ENCODE data around the gene C1orf105.

Gene C1orf105

GRCh38 chr1:172397221-172397620 lies 23.3 kb upstream of the C1orf105 start:
- no peak for TF ChIP-seq ZFX (IDR thresholded peaks at IDR 0.05; ENCODE audit: borderline replicate concordance)
- TF ChIP-seq, protein P1, sequence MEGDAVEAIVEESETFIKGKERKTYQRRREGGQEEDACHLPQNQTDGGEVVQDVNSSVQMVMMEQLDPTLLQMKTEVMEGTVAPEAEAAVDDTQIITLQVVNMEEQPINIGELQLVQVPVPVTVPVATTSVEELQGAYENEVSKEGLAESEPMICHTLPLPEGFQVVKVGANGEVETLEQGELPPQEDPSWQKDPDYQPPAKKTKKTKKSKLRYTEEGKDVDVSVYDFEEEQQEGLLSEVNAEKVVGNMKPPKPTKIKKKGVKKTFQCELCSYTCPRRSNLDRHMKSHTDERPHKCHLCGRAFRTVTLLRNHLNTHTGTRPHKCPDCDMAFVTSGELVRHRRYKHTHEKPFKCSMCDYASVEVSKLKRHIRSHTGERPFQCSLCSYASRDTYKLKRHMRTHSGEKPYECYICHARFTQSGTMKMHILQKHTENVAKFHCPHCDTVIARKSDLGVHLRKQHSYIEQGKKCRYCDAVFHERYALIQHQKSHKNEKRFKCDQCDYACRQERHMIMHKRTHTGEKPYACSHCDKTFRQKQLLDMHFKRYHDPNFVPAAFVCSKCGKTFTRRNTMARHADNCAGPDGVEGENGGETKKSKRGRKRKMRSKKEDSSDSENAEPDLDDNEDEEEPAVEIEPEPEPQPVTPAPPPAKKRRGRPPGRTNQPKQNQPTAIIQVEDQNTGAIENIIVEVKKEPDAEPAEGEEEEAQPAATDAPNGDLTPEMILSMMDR (IDR thresholded peaks at IDR 0.05), result no peak
- no peak overlapping the region for H3K27ac ChIP-seq

GRCh38 chr1:172397633-172398032 lies 22.9 kb upstream of the C1orf105 start:
- no peak for TF ChIP-seq ZFX (IDR thresholded peaks at IDR 0.05; ENCODE audit: borderline replicate concordance)
- TF ChIP-seq, protein P1 (IDR thresholded peaks at IDR 0.05), result no peak
- H3K27ac ChIP-seq, result no peak overlapping the region

DNA sequence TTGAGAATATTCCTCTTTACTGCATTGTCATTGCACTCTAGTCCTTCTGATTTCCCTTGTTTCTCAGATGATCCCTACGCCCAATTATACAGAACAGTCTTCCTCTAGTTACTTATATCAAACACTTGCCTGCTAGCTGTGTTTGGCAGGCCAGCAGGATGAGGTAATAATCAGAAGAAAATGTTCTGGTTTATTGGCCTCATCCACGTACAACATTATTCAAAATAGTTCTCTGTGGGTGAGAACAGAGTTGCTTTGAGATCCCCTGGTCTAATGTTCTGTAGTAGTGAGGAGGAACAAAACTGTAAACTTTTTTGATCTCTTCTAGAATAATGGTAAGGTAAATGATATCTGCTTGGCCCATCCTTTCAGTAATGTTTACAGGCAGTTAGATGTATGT lies 22.3 kb upstream of the C1orf105 start:
- no peak overlapping the region for H3K27ac ChIP-seq
- TF ChIP-seq ZFX (IDR thresholded peaks at IDR 0.05; ENCODE audit: borderline replicate concordance), result no peak

- no peak overlapping the region for H3K27ac ChIP-seq
- TF ChIP-seq, protein P1 (IDR thresholded peaks at IDR 0.05), result peak; percentile 92
- no peak for TF ChIP-seq ZFX (IDR thresholded peaks at IDR 0.05; ENCODE audit: borderline replicate concordance)
Observed at GRCh38 chr1:172398970-172399755, 21.3 kb upstream of the C1orf105 start.

DNA sequence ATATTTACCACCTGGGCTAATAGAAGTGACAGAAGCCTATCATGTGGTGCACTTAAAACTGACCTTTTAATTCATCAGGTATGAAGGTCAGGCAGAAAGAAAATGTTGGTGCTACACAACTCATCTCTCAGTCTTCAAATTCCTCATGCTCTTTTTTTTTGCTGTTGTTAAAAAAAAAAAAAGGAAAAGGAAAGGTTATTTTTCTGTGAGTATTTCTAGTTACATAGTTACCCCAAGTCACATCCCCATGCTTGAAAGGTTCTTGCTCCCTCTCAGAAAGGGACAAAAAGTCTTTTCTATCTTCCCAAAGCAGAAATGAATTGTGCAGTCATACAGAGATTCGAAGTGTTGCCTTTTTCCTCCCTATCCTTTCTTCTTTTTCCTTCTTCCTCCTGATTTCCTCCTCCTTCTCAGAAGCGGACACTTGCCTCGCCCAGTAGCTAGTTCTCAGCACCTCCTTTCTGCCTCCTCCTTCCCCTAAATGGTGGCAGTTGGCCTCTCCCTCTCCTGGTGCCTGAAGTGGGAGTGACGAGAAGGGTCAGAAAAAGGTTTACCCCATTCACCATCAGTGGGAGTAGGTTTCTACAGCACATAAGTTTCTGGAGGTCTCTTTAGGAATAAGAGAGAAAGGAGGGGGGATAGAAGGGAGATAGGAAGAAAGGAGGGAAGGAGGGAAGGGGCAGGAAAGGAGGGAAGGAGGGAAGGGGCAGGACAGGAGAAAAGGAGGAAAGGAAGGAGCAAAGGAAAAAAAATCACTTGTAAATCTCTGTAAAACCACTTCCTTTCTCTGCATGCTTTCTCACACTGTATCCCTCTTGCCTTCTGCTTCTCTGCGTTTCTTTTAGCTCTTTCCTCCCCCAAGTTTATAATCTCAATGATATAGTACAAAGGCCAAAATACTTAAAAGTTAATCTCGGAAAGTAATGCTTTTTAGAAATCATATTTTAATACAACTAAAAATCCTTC lies 20.4 kb upstream of the C1orf105 start:
- TF ChIP-seq, protein P1 (IDR thresholded peaks at IDR 0.05), result peak; percentile 68
- TF ChIP-seq ZFX (IDR thresholded peaks at IDR 0.05; ENCODE audit: borderline replicate concordance), result no peak
- H3K27ac ChIP-seq, result no peak overlapping the region

DNA sequence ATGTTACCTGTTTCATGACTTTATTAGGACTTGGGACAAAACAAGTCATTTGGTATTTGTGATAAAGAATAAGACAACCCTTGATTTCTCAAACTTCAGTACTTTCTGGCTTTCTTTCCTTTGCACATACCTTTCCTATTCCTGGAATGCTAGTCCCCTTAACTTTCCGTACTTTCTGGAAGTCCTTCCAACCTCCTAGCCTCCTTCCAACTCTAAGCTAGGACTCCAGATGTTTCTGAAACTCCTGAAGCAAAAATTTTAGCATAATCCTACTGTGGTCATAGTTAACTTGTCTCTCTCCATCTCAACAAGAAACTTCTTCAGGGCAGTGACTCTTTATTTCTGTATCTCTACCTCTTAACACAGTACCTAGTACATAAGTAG lies 19.8 kb upstream of the C1orf105 start:
- H3K27ac ChIP-seq, result no peak overlapping the region
- TF ChIP-seq, protein P1 (IDR thresholded peaks at IDR 0.05), result no peak
- TF ChIP-seq ZFX (IDR thresholded peaks at IDR 0.05; ENCODE audit: borderline replicate concordance), result no peak

DNA sequence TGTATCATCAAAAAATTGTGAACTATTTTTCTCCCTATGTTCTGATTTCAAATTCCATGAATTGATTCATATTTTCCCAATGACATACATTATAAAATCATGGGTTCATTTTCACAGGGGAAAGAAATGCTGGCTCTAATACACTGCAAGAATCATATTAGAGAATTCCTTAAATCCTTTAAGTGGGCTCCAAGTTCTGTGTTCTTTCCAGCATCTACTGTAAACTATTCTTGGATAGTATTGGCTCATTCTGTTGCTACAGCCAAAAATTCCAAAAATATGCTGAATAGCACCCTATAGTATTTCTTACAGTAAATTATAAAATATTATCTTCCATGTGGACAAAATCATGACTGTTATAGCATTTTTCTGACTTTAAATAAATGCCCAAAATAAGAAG lies 19.0 kb upstream of the C1orf105 start:
- H3K27ac ChIP-seq, result no peak overlapping the region
- no peak for TF ChIP-seq ZFX (IDR thresholded peaks at IDR 0.05; ENCODE audit: borderline replicate concordance)
- TF ChIP-seq, protein P1 (IDR thresholded peaks at IDR 0.05), result no peak
